ENCODE data around the gene IL1A.

DNA sequence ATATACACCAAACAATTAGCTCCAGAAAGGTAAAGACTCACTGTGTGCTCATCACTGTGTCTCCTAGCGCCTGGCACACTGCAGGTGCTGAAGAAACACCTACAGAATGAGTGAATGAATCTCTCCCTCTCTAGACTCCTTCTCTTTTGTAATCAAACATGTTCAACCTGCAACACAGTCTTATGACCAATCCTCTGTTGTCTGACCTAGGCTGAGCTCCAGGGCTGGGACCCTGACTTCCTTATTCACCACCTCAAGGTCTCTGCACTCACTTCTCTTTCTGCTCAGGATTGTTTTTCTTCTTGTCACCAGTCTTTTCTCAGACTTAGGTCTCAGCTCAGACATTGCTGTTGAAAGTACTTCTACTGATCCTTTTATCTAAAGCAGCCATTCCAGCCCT is 29.7 kb downstream of the IL1A start:
- no peak for TF ChIP-seq POLR2A (IDR thresholded peaks at IDR 0.05)
- TF ChIP-seq, protein P1, sequence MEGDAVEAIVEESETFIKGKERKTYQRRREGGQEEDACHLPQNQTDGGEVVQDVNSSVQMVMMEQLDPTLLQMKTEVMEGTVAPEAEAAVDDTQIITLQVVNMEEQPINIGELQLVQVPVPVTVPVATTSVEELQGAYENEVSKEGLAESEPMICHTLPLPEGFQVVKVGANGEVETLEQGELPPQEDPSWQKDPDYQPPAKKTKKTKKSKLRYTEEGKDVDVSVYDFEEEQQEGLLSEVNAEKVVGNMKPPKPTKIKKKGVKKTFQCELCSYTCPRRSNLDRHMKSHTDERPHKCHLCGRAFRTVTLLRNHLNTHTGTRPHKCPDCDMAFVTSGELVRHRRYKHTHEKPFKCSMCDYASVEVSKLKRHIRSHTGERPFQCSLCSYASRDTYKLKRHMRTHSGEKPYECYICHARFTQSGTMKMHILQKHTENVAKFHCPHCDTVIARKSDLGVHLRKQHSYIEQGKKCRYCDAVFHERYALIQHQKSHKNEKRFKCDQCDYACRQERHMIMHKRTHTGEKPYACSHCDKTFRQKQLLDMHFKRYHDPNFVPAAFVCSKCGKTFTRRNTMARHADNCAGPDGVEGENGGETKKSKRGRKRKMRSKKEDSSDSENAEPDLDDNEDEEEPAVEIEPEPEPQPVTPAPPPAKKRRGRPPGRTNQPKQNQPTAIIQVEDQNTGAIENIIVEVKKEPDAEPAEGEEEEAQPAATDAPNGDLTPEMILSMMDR (IDR thresholded peaks at IDR 0.05) = no peak
